ENCODE results near the gene ZNF593OS. TPM values are rescaled to one million over a fixed set of nuclear protein-coding genes. Genes with fewer than 3 reads are reported as not detected.

The ZNF593OS gene
- total RNA-seq, 1 donor = not detected

DNA sequence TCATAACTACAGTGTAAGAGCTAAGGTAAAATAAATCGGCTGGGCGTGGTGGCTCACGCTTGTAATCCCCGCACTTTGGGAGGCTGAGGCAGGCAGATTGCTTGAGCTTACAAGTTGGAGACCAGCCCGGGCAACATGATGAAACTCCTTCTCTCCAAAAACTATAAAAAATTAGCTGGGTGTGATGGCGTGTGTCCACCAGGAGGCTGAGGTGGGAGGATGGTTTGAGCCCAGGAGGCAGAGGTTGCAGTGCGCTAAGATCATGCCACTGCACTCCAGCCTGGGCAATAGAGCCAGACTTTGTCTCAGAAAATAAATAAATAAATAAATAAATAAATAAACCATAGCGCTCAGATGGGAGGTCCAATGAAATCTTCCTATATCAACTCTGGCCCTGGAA is 29.5 kb downstream of the ZNF593OS start:
- peak; percentile 17 for DNase-seq (ENCODE audit: low read depth)

DNA sequence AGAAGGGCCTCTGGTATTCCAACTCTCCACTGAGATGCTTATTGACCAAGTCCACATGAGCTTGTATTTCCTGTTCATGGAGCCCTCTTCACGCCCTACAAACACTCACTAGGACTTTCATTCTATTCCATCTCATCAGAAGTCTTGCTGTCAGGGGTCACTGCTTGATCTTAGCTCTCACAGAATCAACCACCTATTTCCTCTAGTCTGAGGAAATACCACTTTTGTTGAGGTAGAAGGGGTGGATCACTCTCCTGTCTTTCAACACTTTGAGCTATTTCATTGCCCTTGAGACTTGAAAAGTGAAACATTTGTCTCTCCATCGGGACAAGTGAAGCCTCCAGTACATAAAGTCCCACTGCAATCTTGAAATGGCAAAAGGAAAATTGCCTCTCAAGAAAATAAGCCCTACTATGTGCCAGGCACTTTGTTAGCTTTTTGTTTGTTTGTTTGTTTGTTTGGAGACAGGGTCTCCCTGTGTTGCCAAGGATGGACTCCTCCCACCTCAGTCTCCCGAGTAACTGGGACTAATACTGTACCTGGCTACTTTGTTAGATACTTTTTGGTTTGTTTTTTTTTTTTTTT is 32.6 kb downstream of the ZNF593OS start:
- no peak for DNase-seq (ENCODE audit: low read depth)
- TF ChIP-seq, protein P1, sequence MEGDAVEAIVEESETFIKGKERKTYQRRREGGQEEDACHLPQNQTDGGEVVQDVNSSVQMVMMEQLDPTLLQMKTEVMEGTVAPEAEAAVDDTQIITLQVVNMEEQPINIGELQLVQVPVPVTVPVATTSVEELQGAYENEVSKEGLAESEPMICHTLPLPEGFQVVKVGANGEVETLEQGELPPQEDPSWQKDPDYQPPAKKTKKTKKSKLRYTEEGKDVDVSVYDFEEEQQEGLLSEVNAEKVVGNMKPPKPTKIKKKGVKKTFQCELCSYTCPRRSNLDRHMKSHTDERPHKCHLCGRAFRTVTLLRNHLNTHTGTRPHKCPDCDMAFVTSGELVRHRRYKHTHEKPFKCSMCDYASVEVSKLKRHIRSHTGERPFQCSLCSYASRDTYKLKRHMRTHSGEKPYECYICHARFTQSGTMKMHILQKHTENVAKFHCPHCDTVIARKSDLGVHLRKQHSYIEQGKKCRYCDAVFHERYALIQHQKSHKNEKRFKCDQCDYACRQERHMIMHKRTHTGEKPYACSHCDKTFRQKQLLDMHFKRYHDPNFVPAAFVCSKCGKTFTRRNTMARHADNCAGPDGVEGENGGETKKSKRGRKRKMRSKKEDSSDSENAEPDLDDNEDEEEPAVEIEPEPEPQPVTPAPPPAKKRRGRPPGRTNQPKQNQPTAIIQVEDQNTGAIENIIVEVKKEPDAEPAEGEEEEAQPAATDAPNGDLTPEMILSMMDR (IDR thresholded peaks at IDR 0.05; ENCODE audit: insufficient read depth, low read depth, low read length) = no peak
- no peak overlapping the region for H3K4me3 ChIP-seq (ENCODE audit: low read depth, low read length)

More for the DNA sequence above, 29.5 kb downstream of the ZNF593OS start:
- TF ChIP-seq, protein P1 (IDR thresholded peaks at IDR 0.05; ENCODE audit: insufficient read depth, low read depth, low read length) = peak; percentile 20
- no peak overlapping the region for H3K4me3 ChIP-seq (ENCODE audit: low read depth, low read length)

DNA sequence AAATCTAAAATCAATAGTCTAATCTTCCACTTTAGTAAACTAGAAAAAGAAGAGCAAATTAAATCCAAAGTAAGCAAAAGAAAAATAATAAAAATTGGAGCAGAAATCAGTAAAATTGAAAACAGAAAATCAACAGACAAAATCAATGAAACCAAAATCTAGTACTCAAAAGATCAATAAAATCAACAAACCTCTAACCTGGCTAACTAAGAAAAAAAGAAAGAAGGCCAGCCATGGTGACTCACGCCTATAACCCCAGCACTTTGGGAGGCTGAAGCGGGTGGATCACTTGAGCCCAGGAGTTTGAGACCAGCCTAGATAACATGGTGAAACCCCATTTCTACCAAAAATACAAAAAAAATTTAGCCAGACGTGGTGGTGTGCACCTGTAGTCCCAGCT is 37.2 kb downstream of the ZNF593OS start:
- TF ChIP-seq, protein P1 (IDR thresholded peaks at IDR 0.05; ENCODE audit: insufficient read depth, low read depth, low read length) = no peak
- H3K4me3 ChIP-seq (ENCODE audit: low read depth, low read length) = no peak overlapping the region
- no peak for DNase-seq (ENCODE audit: low read depth)

DNA sequence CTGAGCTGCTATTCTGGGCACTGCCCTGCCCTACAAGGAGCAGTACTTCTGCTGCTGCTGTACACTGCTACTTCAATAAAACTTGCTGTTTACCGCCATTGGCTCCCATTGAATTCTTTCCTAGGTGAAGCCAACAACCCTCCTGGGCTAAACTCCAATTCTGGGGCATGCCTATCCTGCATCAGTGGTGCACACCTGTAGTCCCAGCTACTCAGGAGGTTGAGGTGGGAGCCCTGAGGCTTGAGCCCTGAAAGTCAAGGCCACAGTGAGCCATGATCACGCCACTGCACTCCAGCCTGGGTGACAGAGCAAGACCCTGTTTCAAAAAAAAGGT is 38.8 kb downstream of the ZNF593OS start:
- no peak for DNase-seq (ENCODE audit: low read depth)
- TF ChIP-seq, protein P1 (IDR thresholded peaks at IDR 0.05; ENCODE audit: insufficient read depth, low read depth, low read length) = no peak

DNA sequence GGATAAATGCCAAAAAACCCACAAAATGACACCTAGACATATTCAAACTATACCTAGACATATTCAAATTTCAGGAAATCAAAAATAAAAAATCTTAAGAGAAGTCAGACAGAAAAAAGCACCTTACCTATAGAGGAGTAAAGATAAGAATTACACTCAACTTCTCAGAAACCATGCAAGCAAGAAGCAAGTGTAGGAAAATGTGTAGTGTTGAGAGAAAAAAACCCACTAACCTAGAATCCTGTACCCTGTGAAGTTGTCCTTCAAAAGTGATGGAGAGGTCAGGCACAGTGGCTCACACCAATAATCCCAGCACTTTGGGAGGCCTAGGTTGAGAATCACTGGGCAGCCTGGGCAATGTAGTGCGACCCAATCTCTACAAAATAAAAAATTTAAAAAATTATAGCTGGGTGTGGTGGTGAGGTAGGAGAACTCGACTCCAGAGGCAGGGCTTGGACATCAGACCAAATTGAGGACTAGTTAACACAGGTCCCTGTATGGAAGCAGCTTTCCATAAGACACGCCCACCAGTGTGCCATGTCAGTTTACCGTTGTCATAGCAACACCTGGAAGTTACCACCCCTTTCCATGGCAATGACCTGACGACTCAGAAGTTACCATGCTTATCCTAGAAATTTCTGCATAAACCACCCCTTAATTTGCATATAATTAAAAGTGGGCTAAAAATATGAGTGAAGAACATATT is 39.4 kb downstream of the ZNF593OS start:
- TF ChIP-seq, protein P1 (IDR thresholded peaks at IDR 0.05; ENCODE audit: insufficient read depth, low read depth, low read length) = no peak
- no peak overlapping the region for H3K4me3 ChIP-seq (ENCODE audit: low read depth, low read length)
- no peak for DNase-seq (ENCODE audit: low read depth)

More for the DNA sequence above, 38.8 kb downstream of the ZNF593OS start:
- H3K4me3 ChIP-seq (ENCODE audit: low read depth, low read length) = no peak overlapping the region

DNA sequence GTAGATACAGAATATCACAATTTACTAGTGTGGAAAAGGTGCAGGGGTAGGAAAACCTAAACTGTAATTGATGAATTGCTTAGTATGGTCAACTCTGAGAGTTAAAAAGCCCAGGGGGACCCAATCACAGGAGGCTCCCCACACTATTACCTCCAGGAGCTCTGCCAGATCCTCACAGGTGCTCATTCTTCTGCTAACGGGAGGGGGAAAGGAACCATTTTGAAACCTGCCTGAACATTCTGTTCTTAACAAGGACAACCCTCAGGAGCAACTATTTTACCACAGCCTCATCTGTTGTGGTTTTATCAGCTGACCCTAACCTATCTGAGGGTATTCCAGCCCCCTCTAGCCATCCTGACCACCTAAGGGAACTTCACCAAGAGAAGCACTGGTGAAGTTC is 40.9 kb downstream of the ZNF593OS start:
- no peak for DNase-seq (ENCODE audit: low read depth)
- no peak overlapping the region for H3K4me3 ChIP-seq (ENCODE audit: low read depth, low read length)
- TF ChIP-seq, protein P1 (IDR thresholded peaks at IDR 0.05; ENCODE audit: insufficient read depth, low read depth, low read length) = no peak
